GM19372 (cell line): ENCODE measurements around the gene EMILIN3.
"Not testable (repeated sequence)": the region's sequence is repeated elsewhere in the genome, so short reads cannot be mapped to it uniquely, and the experiment has no call there.

Source experiments
- ATAC-seq: cut with Tn5 transposase; IDR thresholded peaks from one replicate; pipeline ENCODE4 v1.9.1; 2021; ENCODE audit warnings: mild to moderate bottlenecking, low read depth, moderate library complexity; ENCODE audit not compliant: unreplicated experiment

The EMILIN3 gene

GRCh38 chr20:41329435-41330342 lies 36.9 kb downstream of the EMILIN3 start:
- peak; percentile 70 for ATAC-seq

GRCh38 chr20:41327178-41327577 lies 39.4 kb downstream of the EMILIN3 start:
- no peak for ATAC-seq

GRCh38 chr20:41320976-41321375 lies 45.6 kb downstream of the EMILIN3 start:
- no peak for ATAC-seq

- no peak for ATAC-seq
These were observed 46.2 kb downstream of the EMILIN3 start for GRCh38 chr20:41320441-41320840.

GRCh38 chr20:41318271-41318649 lies 48.4 kb downstream of the EMILIN3 start:
- ATAC-seq: no peak

GRCh38 chr20:41317546-41318270 lies 48.9 kb downstream of the EMILIN3 start, which contains the start of gene ZHX3:
Gene ZHX3 (minus strand): TSS chr20:41317731. CDS start chr20:41204916, 112,815 bp downstream.
- ATAC-seq: peak; percentile 97

- peak; percentile 44 for ATAC-seq
These were observed 49.7 kb downstream of the EMILIN3 start for GRCh38 chr20:41316602-41317545.

- no peak for ATAC-seq
These were observed 50.6 kb downstream of the EMILIN3 start for GRCh38 chr20:41316051-41316450.

GRCh38 chr20:41314386-41314785 lies 52.2 kb downstream of the EMILIN3 start:
- ATAC-seq: no peak

GRCh38 chr20:41312009-41312408 lies 54.6 kb downstream of the EMILIN3 start:
- not testable (repeated sequence) for ATAC-seq
